Vagina (tissue), 2 donors: ENCODE results near the gene GAL3ST3.

ENCODE experiments used
- CTCF ChIP-seq, 3 experiments: fragments of 450-650 bp in 2 of 3; fragments of 200-600 bp in 1 of 3; sonication (generic) in 1 of 3; IDR thresholded peaks; one replicate each; pipeline ENCODE4 v1.5.1; 2017 to 2019; ENCODE audit warnings: antibody characterized with exemption in 3 of 3, mild to moderate bottlenecking in 2 of 3, moderate library complexity in 2 of 3
- POLR2A ChIP-seq, 2 donors: fragments of 450-650 bp; IDR thresholded peaks; one replicate each; pipeline ENCODE4 v1.6.1; 2017; ENCODE audit warnings: antibody characterized with exemption in 2 of 2, mild to moderate bottlenecking in 2 of 2, moderate library complexity in 2 of 2
- POLR2AphosphoS5 ChIP-seq, 2 donors: sonication (generic); formaldehyde crosslinking; IDR thresholded peaks; one replicate each; pipeline ENCODE4 v1.9.0; 2017; ENCODE audit warnings: antibody characterized with exemption in 2 of 2, mild to moderate bottlenecking in 2 of 2, low read depth in 1 of 2; ENCODE audit not compliant: insufficient read depth in 1 of 2

- TF ChIP-seq CTCF (IDR thresholded peaks at IDR 0.05), result no peak
- TF ChIP-seq POLR2A (IDR thresholded peaks at IDR 0.05), result no peak
- TF ChIP-seq POLR2AphosphoS5 (IDR thresholded peaks at IDR 0.05; ENCODE audit: insufficient read depth in 1 of 2, low read depth in 1 of 2), result no peak
Observed at GRCh38 chr11:66050581-66051231, 1.7 kb upstream of the GAL3ST3 start.
